Subcutaneous abdominal adipose tissue (tissue), 5 donors: ENCODE measurements around the gene MAGEA9B.
"Not testable (repeated sequence)": the region's sequence is repeated elsewhere in the genome, so short reads cannot be mapped to it uniquely, and the experiment has no call there.

Experiments
- H3K27ac ChIP-seq: one replicate; pipeline ENCODE4 v1.7.0; 2013; ENCODE audit warnings: low read depth, mild to moderate bottlenecking, inconsistent platforms, low read length, moderate library complexity
- H3K27me3 ChIP-seq, 5 donors: one replicate each; pipeline ENCODE4 v1.7.0; 2013; ENCODE audit warnings: low read length in 5 of 5, inconsistent platforms in 1 of 5; ENCODE audit not compliant: control insufficient read depth in 5 of 5, insufficient read depth in 4 of 5
- H3K36me3 ChIP-seq, 5 donors: one replicate each; pipeline ENCODE4 v1.7.0; 2013; ENCODE audit warnings: low read length in 5 of 5; ENCODE audit not compliant: control insufficient read depth in 5 of 5, insufficient read depth in 5 of 5
- H3K4me1 ChIP-seq, 5 donors: one replicate each; pipeline ENCODE4 v1.7.0; 2013; ENCODE audit warnings: low read length in 5 of 5, mild to moderate bottlenecking in 3 of 5, moderate library complexity in 1 of 5; ENCODE audit not compliant: control insufficient read depth in 5 of 5, insufficient read depth in 5 of 5
- H3K4me3 ChIP-seq, 5 donors: one replicate each; pipeline ENCODE4 v1.7.0; 2013; ENCODE audit warnings: low read length in 5 of 5, low read depth in 1 of 5
- H3K9ac ChIP-seq, 5 donors: one replicate each; pipeline ENCODE4 v1.7.0; 2013; ENCODE audit warnings: low read length in 5 of 5, mild to moderate bottlenecking in 4 of 5, moderate library complexity in 3 of 5
- H3K9me3 ChIP-seq, 5 donors: one replicate each; pipeline ENCODE4 v1.7.0; 2013; ENCODE audit warnings: low read length in 5 of 5; ENCODE audit not compliant: control insufficient read depth in 5 of 5
- donor health status: healthy.
- donor health status: healthy.
- donor health status: healthy.
- donor health status: healthy.
- donor health status: healthy.

MAGEA9B gene

DNA sequence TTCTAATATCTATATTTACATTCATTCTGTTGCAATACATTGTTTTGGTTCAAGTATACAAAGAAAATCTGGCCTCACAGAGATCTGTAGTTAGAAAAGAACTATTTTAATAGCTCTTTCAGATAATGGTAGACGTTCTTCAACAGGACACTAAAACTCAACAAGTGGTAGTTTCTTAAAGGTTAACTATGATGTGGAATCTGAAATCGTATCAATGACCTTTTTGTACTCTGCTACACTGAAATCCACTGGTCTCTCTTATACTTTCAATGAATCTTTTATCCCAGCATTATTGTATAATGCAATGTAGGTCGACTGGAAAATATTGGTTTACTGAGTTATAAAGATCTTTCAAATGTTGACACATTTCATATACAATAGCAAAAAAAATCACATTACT is 31.6 kb upstream of the MAGEA9B start:
- Histone ChIP-seq H3K4me3 (no peak overlapping the region), H3K9me3 (no peaks in the 10 kb centered on the region), H3K4me1 (no peaks in the 10 kb centered on the region), H3K27ac (no peak overlapping the region), H3K27me3 (no peaks in the 10 kb centered on the region), H3K9ac (no peak overlapping the region), H3K36me3 (no peaks in the 10 kb centered on the region)

DNA sequence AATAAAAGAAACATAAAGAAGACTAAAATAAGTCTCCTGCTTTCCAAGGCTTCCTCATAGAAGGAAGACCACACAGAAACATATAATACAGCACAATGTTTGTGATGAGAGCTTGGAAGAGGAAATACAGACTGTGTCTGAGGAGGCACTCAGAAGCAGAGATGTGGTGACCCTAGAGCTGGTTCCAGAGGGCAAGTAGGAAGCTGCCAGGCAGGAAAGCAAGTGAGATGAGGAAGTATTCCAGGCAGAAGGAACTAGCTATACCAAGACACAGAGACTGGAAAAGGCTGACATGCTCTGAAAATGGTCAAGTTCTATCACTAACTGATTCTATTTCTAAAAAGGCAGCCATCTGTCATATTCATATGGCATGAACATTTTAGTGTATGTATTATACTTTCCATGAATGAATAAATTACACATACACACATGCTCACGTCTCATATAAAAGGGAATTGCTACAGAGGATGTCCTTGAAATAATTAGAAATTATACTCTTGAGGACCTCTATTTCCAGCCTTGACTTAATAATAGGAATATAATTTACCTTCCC is 24.4 kb upstream of the MAGEA9B start:
- Histone ChIP-seq H3K9ac (no peak overlapping the region), H3K27me3 (peaks cover 0 to 5% (median 0%) of the 10 kb centered on the region in 5 donors), H3K27ac (no peak overlapping the region)

DNA sequence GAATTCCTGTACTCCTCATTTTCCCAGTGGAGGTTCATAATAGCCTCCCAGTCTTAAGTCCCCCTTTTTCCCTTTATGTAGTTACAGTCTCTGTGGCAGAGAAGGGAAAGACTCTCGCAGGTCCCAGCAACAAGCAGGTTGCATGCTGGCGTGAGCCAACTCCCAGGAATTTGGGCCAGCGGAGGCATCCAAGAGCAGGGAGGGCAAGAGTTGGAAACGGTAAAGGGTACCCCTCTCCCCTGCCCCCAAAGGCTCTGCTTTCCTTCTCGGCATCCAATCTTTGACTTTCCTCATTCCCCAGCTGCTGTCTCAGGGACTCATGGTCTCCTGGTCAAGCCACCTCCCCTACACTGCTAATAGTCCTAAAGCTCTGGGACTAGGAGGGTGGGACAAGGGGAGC is 23.3 kb upstream of the MAGEA9B start:
- H3K9ac ChIP-seq, result no peak overlapping the region
- H3K9me3 ChIP-seq, result peaks cover 0 to 8% (median 0%) of the 10 kb centered on the region in 5 donors
- H3K4me1 ChIP-seq, result no peaks in the 10 kb centered on the region
- no peak overlapping the region for H3K27ac ChIP-seq
- no peak overlapping the region for H3K4me3 ChIP-seq
- H3K27me3 ChIP-seq, result peaks cover 0 to 5% (median 0%) of the 10 kb centered on the region in 5 donors
- H3K36me3 ChIP-seq, result peaks cover 0 to 20% (median 13%) of the 10 kb centered on the region in 5 donors

More for the DNA sequence above, 24.4 kb upstream of the MAGEA9B start:
- Histone ChIP-seq H3K4me1 (no peaks in the 10 kb centered on the region), H3K9me3 (peaks cover 0 to 8% (median 0%) of the 10 kb centered on the region in 5 donors), H3K4me3 (no peak overlapping the region), H3K36me3 (peaks cover 0 to 13% (median 8%) of the 10 kb centered on the region in 5 donors)

DNA sequence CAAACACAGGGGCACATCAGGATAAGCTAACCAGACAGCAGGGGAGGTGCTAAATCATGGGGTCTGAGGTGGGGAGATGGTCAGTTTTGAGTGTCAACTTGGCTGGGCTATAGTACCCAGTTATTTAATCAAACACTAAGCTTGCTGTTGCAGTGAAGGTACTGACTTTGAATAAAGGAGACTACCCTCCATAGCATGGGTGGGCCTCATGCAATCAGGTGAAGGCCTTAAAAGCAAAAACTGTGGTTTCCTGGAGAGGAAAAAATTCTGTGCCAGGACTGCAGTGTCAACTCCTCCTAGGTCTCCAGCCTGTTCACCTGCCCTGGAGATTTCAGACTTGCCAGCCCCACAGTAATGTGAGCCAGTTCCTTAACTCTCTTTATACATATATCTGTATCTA is 20.4 kb upstream of the MAGEA9B start:
- Histone ChIP-seq H3K36me3 (peaks cover 0 to 27% (median 17%) of the 10 kb centered on the region in 5 donors), H3K4me3 (no peak overlapping the region), H3K27ac (no peak overlapping the region), H3K27me3 (peaks cover 0 to 7% (median 0%) of the 10 kb centered on the region in 5 donors), H3K9me3 (peaks cover 0 to 3% (median 0%) of the 10 kb centered on the region in 5 donors), H3K9ac (no peak overlapping the region), H3K4me1 (no peaks in the 10 kb centered on the region)

DNA sequence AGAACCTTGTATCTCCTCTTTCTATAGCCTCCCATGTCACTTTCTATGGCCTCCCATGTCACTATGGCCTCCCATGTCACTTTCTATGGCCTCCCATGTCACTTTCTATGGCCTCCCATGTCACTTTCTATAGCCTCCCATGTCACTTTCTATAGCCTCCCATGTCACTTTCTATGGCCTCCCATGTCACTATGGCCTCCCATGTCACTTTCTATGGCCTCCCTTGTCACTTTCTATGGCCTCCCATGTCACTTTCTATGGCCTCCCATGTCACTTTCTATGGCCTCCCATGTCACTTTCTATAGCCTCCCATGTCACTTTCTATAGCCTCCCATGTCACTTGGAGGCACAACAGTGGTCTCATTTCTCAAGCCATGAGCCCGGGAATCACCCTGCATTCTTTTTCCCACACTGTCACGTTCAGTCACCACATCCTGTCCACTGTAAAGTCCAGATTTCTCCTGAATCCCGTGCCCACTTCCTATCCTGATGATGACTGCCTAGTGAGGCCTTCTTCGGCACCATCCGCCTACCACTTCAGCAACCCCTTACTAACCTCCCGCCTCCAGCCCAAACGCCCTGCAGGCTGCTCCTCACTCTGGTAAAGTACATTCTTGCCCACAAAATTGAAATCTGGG is 18.1 kb upstream of the MAGEA9B start:
- H3K4me1 ChIP-seq, H3K27me3 ChIP-seq, H3K27ac ChIP-seq, H3K9ac ChIP-seq, H3K9me3 ChIP-seq, H3K4me3 ChIP-seq: not testable (repeated sequence)
- peaks cover 0 to 31% (median 17%) of the 10 kb centered on the region in 5 donors for H3K36me3 ChIP-seq

DNA sequence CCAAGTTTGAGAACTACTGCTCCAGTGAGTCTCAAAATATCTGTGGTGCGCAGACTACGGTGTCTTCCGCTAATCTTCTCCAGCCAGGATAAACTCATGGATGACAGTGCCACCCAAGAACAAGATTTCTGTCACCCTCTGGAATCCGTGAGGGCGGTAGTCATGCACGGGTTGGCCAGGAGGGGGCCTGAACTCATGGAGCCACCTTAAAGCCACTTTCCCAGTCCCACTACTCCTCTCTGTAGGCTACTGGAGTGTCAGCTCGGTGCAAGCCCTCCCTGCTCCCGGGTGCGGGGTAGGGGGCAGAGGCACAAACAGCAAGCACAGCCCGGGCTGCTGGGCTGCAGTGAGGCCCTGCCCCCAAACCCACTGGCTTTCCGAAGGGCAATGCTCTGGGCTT is 11.3 kb upstream of the MAGEA9B start:
- not testable (repeated sequence) for H3K27me3 ChIP-seq, H3K36me3 ChIP-seq, H3K27ac ChIP-seq, H3K4me1 ChIP-seq, H3K4me3 ChIP-seq, H3K9ac ChIP-seq, H3K9me3 ChIP-seq

DNA sequence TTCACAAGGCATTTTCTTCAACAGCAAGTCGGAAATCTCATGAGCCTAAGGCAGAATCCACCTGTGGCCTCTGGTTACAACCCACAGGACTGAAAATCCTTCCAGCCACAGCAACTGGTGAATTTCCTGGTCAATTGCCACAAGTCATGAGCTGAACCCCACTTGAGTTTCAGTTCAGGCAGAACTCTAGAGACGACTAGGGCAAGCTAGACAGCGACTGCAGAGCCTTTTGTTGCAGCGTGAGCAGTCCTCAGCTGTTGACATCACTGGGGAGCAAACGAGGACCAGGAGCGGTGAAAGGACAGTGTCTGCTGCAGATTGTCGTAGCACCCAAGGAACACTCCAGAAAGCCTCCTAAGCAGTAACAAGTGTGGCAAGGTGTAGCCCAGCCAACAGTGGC is 8.7 kb upstream of the MAGEA9B start:
- not testable (repeated sequence) for H3K27ac ChIP-seq, H3K4me1 ChIP-seq, H3K9ac ChIP-seq, H3K4me3 ChIP-seq, H3K9me3 ChIP-seq, H3K36me3 ChIP-seq, H3K27me3 ChIP-seq

DNA sequence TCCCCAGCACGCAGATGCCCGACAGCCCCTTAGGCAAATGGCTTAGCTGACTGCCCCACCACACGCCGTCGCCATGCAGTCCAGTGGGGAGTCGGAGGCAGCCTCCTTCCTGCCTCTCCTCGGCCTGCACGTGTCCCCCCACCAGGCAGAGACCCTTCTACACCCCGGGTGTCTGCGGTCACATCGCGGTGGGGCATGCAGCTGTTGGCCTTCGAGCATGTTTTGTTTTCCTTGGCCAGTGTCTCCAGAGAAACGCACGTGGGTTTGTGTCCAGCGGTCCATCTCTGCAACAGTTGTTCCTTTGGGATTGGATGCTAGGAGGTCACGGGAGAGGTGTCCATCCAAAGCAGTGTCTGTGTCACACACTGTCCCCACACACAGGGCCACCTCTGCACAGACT is 8.0 kb upstream of the MAGEA9B start, which contains the start of gene HSFX2:
HSFX2 (minus strand) TSS at position 101 of the 400 bp plus-strand sequence. CDS start 614 bp downstream, outside the sequence.
- not testable (repeated sequence) for H3K9ac ChIP-seq, H3K4me3 ChIP-seq, H3K27ac ChIP-seq, H3K27me3 ChIP-seq, H3K9me3 ChIP-seq, H3K36me3 ChIP-seq, H3K4me1 ChIP-seq

DNA sequence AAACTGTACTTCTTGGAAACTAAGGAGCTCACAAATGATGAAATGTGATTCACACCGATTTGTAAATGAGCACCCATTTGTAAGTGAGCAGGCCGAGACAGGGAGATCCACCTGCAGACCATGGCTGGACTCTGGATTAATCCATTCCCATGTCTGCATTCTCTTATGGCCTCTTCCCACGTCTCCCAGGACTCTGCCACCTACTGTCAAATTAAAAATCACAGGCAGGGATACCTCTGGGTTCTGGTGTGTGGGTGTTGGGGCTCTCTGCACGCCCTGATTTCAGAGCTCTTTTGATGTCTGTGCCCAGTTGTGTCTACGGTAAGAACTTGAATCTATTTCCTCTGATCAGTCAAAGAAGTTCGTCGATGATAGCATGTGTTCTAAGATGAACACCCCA is 3.7 kb upstream of the MAGEA9B start:
- not testable (repeated sequence) for H3K27me3 ChIP-seq, H3K36me3 ChIP-seq, H3K27ac ChIP-seq, H3K4me3 ChIP-seq, H3K9me3 ChIP-seq, H3K9ac ChIP-seq, H3K4me1 ChIP-seq

DNA sequence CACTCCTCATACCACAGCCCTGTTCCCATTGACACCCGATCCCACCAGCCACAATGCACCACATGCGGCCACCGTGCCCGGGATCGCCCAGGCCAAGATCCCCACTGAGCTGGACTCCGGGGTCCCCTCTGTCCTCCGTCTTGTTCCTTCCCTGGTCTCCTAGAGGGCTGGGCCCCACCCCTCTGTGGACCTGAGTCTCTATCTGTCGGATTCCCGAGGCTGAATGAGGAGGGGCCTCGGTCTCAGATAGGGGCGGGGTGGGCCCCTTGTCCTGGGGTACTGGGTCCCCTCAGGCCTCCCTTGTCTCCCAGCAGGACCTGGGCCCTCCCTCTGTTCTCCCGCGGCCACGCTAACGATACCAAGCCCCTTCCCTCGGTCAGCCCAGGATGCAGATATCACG is 1.6 kb downstream of the MAGEA9B start:
- not testable (repeated sequence) for H3K4me1 ChIP-seq, H3K36me3 ChIP-seq, H3K9ac ChIP-seq, H3K4me3 ChIP-seq, H3K27me3 ChIP-seq, H3K9me3 ChIP-seq, H3K27ac ChIP-seq
